ENCODE results near the gene RAET1G.
"Not testable (repeated sequence)": the region's sequence is repeated elsewhere in the genome, so short reads cannot be mapped to it uniquely, and the experiment has no call there.

The RAET1G gene

GRCh38 chr6:149922642-149923326, at the start of gene RAET1G:
TSS of gene RAET1G (minus strand) at chr6:149923121. CDS start at chr6:149923010, 111 bp downstream.
- DNase-seq = peak; percentile 83 to 84

GRCh38 chr6:149969635-149970034, 46.7 kb upstream of the RAET1G start:
- DNase-seq = no peak

- DNase-seq = not testable (repeated sequence)
Measured at GRCh38 chr6:149968909-149969308, 46.0 kb upstream of the RAET1G start.

- DNase-seq = not testable (repeated sequence)
Measured at GRCh38 chr6:149967999-149968398, 45.1 kb upstream of the RAET1G start.

- DNase-seq = no peak
Measured at GRCh38 chr6:149967591-149967990, 44.7 kb upstream of the RAET1G start.

- DNase-seq = not testable (repeated sequence)
Measured at GRCh38 chr6:149966319-149966718, 43.4 kb upstream of the RAET1G start.

- DNase-seq = peak in 1 of 2 experiments; percentile 26
Measured at GRCh38 chr6:149965194-149966020, 42.5 kb upstream of the RAET1G start.

- no peak for DNase-seq
Measured at GRCh38 chr6:149964308-149965193, 41.6 kb upstream of the RAET1G start.

GRCh38 chr6:149963462-149964307, 40.8 kb upstream of the RAET1G start, which contains the start of gene ULBP1:
TSS of gene ULBP1 (plus strand) at chr6:149963943. CDS start at chr6:149964050, 107 bp downstream.
- DNase-seq = peak; percentile 71 to 75

GRCh38 chr6:149963212-149963461, 40.2 kb upstream of the RAET1G start:
- peak; percentile 37 to 43 for DNase-seq

GRCh38 chr6:149962461-149963211, 39.7 kb upstream of the RAET1G start:
- no peak for DNase-seq

- DNase-seq = peak; percentile 40 to 49
Measured at GRCh38 chr6:149961728-149962425, 39.0 kb upstream of the RAET1G start.

- DNase-seq = no peak
Measured at GRCh38 chr6:149960488-149960887, 37.6 kb upstream of the RAET1G start.

GRCh38 chr6:149959806-149960205, 36.9 kb upstream of the RAET1G start:
- not testable (repeated sequence) for DNase-seq

- DNase-seq = not testable (repeated sequence)
Measured at GRCh38 chr6:149958124-149958523, 35.2 kb upstream of the RAET1G start.

GRCh38 chr6:149955654-149956317, 32.9 kb upstream of the RAET1G start:
- DNase-seq = not testable (repeated sequence)

GRCh38 chr6:149954984-149955653, 32.2 kb upstream of the RAET1G start:
- not testable (repeated sequence) for DNase-seq

- DNase-seq = not testable (repeated sequence)
Measured at GRCh38 chr6:149954328-149954983, 31.5 kb upstream of the RAET1G start.

GRCh38 chr6:149953934-149954327, 31.0 kb upstream of the RAET1G start:
- not testable (repeated sequence) for DNase-seq

Measured in activated CD4-positive, alpha-beta T cell treated with anti-CD3 and anti-CD28 coated beads, Interleukin-2, amount 50 U/mL, for 4 hours (primary cell).